COR-L47 (cell line): ENCODE measurements around the gene LRRK1.

Source experiments
- DNase-seq: peaks from one replicate; lab custom pipeline; 2025; lab: John Stamatoyannopoulos, UW

Gene LRRK1

DNA sequence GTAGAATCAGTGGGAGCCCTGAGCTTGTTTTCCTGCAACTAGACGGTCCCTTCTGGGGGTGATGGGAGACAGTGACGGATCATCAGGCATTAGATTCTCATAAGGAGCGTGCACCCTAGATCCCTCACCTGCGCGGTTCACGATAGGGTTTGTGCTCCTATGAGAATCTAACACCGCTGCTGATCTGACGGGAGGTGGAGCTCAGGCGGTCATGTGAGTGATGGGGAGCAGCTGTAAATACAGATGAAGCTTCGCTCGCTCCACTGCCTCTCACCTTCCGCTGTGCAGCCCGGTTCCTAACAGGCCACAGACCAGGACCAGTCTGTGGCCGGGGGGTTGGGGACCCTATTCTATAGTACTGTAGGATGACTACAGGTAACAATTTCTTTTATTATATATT is 178.0 kb downstream of the LRRK1 start:
- DNase-seq = no peak

DNA sequence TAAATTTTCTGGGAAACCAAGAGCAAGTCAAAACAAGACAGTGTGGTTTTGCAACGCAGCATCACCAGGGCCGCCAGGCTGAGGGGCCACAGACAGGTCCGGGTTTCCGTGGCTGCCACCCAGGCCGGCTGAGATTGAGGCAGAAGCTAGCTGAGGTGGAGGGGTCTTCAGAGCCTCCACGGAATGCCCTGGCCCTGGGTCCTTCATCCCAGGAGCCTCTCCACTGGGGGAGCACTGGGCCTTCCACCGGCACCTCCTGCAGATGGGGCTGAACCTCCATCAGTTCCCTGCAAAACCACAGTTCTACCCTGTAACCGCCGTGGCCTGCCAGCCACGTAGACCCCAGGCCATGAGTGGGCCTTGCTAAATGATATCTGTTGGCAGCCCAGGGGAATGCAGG is 180.0 kb downstream of the LRRK1 start:
- DNase-seq = no peak

DNA sequence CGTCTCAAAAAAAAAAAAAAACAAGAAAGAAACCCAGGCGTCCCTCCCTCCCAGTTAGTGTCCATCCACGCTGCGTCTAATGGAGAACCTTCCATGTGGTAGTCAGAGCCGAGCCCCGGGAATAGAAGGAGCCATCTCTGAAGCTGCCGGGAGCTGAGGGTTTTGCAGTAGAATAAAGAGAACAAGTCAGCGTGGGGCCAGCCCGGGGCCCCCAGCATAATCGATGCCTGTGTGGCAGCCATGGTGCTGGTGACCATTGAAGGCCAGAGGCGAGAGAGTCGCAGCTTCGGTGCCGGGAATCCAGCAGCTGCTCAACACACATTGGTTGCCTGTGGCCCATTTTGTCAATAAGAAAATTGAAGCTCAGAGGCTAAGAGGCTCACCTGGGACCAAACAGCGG is 181.0 kb downstream of the LRRK1 start:
- no peak for DNase-seq

DNA sequence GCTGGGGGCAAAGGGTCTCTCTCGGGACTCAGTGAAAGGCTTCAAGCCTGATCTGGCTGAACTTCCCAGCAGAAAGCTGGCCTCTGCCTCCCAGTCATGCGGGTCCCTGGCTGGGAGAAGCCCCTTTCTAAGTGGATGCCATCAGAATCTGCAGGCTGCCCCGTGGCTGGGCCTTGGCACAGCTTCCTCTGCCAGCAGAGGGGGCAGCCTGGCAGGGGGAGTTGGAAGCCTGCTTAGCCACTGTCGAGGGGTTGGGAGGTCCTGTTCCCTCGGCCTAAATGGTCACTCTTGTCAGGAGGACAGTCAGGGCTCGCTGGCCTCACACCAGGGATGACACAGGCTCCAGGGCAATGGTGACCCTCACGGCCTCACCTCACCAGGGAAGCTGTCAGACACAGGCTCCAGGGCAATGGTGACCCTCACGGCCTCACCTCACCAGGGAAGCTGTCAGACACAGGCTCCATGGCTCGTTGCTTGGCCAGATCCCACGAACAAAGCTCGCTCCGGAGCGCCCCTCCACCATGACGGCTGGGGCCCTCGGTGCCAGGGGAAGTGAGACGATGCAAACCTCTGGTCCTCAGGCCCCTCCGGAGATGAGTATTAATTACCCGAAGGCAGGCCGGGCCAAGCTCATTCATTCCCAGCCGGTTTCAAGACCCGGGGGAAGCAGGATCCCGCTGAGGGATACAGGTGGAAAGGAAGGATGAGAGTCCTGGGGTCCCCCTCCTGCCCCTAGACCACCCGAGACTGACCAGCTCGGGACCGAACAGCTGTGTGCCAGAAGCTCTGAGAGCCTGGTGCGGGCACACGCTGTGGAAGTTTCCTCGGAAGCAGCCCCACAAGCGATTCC is 181.7 kb downstream of the LRRK1 start:
- DNase-seq = no peak

DNA sequence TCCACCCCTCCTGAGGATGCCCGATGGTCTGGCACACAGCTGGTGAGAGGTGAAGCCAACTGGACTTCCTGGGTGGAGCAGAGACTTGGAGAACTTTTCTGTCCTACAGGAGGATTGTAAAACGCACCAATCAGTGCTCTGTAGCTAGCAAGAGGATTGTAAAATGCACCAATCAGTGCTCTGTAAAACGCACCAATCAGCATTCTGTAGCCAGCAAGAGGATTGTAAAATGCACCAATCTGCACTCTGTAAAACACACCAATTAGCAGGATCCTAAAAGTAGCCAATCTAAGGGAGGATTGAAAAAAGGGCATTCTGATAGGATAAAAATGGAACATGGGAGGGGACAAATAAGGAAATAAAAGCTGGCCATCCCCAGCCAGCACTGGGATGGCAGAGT is 182.5 kb downstream of the LRRK1 start:
- DNase-seq = no peak

DNA sequence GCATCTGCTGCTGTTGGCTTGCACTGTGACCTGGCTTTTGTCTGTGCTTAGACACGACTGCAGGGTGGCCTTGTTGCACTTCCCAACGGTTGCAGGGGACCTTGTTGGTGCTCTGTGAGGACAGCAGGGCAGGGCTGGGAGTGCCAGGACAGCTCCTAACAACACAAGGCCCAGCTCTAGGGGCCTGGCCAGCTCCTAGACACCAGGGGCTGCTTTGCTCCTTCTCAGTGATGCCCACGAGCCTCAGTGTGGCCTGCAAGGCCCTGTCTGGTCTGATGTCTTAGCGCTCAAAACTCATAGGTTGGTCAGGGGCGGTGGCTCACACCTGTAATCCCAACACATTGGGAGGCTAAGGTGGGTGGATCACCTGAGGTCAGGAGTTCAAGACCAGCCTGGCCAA is 183.6 kb downstream of the LRRK1 start:
- DNase-seq = no peak

DNA sequence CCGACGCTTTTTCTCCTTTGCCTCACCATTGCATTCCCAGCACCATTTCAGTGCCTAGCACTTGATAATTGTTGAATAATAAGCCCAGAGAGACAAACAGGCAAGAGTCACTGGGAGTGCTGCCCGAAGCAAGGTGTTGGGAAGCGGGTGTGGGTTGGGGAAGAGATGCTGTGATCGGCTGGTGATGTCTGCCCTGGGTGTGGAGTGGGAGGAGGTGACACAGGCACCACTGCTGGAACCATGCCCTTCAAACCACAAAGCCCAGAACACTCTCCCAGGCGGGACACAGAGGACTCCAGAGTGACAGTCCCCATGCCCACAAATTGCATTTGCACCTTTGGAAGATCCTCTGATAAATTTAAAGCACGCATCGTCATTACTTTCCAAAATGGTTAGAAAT is 184.4 kb downstream of the LRRK1 start:
- DNase-seq = no peak

DNA sequence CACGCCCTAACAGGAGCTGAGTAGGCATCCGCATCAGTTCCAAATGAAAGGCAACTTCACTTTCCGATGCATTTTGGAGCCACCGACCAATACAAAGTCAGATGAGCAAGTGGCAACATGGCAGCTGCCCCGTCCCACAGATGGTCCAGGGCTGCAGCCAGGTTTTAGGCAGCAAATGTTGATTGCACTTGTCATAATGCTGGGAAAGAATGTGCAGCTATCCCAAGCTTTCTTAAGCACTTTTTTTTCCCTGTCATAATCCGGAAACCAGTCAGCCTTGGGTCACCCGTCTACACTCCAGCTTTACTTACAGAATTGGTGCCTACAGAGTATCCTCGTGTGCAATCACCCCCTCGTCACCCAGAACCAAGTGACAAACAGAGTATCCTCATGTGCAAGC is 185.0 kb downstream of the LRRK1 start:
- DNase-seq = no peak

DNA sequence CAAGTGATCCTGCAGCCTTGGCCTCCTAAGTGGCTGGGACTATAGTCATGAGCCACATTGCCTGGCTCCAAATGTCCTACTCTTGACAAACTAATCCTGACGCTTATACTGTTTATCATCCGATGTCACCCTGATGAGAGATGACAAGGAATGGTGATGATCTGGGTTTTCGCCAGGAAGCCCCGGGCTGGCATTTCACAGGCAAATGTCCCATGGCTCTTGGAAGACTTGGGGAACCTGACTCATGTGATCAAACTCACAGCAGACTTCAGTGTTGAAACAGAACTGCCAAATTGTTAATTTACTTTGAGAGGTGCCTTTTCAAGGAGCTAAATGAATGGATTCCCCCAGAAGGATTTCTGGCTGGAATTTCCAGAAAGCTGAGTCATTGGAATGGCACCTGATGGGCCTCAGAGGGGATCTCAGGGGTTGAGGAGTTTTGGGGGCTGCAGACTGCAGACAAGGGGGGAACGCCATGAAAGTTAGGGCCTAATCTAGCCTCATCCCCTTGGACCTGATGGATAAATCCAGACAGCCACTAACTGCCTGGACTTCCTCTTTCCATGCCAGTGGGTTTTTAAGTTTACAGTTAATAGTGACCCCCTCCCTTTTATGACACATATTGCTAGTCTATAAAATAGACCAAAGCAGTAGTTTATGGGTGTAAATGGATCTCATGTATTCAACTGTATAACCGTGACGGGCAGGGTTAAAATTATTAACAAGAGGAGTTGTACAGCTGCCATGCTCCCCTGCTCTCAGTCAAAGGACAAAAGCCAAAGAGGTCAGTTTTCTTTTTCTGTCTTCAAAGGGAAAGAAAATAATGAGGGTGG is 186.1 kb downstream of the LRRK1 start:
- no peak for DNase-seq

DNA sequence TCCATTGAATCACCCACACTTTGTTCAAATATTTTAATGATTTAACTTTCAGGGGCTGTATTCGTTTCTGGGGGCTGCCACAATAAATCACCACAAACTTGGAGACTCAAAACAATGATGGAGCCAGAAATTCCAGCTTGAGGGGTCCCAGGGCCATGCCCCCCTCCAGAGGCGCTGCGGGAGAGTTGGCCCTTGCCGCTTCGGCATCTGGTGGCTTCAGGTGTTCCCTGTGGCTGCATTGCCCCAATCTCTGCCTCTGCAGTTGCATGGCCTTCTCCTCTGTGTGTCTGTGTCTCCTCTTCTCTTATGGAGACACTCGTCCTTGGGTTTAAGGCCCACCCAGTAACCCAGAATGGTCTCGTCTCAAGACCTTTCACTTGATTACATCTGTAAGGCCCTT is 187.9 kb downstream of the LRRK1 start:
- no peak for DNase-seq

DNA sequence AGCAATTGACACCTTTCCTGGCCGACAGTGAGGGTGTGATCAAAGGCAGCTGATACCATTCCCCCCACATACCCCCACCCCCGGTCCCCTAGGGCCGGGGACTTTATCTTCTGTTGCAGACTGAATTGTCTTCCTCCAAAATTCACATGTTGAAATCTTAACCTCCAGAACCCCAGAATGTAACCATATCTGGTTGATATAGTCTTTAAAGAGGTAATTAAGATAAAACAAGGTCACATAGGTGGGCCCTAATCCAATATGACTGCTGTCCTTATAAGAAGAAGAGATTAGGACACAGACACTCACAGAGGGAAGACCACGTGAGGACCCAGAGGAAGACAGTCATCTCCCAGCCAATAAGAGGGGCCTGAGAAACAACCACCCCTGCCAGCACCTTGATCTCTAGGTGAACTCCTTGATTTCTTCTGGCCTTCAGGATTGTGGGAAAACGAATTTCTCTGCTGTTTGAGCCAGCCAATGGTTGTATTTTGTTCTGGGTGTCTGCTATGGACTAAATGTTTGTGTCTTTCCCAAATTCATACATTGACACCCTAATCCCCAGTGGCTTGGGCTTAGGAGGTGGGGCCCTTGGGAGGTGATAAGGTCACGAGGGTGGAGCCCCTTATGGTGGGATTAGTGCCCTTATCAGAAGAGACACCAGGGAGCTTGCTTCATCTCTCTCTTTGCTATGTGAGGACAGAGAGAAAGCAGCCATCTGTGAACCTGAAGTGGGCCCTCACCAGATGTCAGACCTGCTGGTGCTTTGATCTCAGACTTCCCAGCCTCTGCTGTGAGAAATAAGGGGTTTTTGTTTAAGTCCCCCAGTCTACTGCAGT is 188.7 kb downstream of the LRRK1 start:
- DNase-seq = no peak

DNA sequence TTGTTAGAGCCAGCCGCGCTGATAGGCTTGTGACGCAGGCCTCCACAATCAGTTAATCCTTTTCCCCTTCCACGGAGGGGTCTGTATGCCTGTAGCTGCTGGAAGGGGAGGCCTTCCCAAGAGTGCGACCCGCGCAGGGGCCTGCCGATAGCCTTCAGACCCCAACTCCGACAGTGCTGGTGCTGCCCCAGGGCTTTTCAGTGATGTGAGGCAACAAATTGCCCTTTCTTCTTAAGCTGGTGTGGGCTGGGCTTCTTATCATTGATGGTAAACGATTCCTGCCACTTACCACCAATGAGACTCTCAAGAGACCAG is 189.3 kb downstream of the LRRK1 start:
- DNase-seq = no peak

DNA sequence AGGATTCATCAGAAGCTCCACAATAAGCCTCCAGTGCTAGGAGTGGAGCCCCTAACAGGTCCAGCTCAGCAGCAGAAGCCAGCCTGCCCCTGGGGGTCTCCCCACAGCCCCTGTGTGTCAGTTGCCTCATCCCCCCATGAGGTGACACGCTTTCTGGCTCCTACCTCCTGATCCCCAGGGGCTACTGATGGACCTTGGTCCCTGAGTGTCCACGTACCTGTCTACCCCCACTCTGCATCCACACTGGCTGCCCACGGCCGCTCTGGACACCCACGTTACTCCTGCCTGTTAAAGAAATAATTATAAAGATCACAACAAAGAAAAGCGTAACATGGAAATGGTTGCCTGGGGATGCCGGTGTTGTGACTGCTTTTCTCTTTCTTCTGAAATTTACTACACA is 189.6 kb downstream of the LRRK1 start:
- no peak for DNase-seq

DNA sequence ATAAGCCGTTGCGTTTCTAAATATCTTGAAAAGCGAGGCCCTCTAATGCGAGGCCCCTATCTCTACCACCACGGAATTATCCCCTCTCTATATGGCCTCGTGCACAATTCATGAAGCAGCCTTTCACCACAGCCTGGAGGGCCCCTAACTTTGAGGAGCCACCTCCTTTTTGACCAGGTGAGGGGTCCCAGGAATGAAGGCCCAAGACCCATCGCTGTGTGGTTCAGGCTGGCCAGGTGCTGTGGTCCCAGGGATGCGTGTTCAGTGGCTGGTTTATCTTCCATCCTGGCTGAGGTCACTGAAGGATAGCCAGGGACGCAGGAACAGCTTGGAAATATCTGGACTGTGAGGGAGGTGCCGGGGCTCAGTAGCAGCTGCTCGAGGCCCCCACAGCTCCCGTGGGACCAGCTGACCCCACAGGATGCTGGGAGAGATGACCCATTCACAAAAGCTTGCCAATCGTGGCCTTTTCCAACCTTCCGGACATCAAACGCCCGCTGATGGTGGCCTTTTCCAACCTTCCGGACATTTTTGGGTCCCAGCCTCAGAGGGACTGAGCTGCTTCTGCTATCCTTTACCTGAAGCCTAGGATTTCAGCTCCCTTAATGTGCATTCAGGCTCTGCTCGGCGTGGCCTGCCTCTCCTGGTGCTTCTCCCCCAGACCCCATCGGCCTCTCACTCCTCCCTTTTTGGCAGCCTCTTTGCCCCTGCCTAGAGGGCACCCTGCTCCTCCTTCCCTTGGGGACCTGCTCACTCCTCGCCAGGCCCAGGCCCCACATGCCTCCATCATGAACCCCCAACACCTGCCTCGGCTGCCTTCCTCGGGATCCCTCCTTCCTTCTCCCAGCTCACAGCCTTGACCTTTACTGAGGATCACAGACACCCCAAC is 191.8 kb downstream of the LRRK1 start:
- DNase-seq = no peak

DNA sequence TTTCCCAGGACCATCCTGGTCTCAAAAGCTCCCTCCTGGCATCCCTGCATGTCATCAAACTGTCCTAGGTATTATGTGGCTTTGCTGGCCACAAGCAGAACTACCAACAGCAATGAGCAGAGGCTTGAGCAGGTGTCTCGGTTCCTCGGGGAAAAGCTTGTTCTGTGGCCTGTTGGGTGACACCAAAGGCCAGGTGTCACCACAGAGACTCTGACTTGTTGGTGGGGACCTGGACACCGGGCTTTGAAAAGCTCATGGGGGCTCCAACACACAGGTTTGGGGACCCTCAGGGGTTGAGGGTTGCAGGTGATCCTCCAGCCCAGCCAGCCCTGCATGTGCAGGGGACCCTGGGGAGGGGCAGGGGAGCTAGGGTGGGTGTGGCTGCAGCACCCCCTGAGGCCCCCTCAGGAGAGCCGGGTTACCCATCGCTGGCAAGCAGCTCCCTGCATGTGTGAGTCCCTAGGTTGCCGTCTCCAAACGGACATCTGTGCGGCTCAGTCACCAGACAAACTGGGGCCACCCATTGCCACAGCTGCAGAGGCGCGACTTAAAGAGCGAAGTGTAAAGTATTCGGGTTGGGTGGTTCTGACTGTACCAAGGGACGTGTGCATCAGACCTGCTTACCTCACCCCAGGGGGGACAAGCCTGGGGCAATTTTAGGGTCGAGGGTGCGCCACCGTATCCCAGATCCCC is 192.6 kb downstream of the LRRK1 start:
- no peak for DNase-seq

DNA sequence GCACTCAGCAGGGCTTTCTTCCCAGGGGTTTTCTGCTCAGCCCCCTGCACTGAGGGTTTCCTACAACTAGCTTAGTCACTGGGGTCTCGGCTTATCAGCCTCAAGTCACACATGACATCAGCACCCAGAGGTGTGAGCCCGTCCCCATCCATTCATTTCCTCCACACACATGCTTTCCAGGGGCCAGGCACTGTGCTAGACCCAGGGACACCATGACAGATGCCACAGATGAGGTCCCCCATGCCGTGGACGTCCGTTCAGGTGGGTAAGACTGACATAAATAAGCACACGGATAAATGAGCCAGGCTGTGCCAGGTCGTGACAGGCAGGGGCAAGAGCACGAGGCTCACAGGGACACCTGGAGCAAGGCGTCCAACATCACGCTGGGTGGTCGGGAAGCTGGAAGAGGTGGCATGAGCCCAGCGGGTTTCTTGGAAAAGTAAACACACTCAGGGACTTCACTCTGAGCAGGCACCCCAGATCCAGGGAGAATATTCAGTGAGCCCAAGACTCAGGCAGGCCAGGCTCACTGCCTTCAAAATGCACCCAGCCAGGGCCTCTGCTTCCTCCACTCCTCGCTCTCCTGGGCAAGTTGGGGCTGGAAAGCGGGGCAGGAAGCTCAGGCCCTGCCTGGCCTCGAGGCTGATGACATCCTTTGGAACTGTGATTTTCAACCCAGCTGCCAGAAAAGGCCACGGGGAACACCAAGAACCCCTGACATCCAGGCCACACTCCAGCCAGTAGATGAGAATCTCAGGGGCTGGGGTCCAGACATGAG is 193.4 kb downstream of the LRRK1 start:
- no peak for DNase-seq

DNA sequence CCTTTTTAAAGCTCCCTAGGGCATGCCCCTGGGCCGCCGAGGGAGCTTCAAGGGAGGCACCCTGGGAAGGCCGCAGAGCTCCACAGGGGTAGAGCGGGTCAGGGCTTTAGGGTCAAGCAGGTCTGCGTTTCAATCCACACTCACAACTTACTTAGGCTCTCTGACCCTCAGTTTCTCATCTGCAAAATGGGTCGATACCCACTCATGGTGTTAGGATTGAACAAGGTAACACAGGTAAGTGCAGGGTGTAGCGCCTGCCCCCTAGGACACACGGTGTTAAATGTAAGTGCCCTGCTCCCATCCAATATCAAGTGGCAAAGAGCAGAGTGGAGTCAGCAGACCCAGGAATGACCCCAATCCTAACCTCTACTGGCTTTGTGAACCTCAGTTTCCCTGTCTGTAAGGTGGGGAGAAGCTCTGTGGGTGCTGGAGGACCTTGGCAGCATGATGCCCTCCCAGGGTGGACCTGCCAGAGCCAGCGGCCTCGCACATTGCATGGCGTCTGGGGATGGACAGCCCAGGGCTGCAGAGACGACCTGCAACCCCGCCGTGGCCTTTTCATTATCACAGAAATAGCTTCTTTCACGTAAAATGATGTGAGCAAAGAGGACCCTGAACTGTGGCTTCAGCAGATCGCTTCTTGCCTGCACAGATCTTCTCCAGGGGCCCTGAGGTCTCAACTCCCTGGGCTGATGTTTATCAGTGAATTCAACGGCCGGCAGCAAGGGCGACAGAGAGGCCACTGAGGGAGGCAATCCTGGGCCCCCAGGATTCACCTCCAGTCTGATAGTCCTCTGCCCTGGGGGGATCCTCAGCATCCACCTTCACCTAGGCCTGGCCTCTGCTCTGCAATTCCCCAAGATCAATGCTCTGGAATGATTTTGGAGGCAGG is 194.2 kb downstream of the LRRK1 start:
- DNase-seq = no peak

DNA sequence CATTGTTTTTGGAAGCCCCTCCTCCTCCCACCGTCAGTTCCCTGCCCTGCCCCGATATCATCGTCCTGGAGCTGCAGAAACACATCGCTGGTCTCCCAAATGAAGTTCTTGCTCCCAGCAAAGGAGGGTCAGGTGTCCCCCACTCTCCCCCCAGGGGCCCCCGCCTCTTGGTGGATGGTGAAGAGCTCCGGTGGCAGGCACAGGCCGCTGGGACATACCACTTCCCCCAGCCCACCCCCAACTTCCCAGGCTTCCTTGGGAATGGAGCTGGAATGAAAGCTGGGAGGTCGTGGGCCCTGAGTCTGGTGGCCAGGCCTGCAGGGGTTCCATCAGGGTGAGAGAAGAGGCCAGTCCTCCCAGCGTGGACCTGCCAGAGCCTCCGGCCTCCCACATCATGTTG is 195.0 kb downstream of the LRRK1 start:
- no peak for DNase-seq

DNA sequence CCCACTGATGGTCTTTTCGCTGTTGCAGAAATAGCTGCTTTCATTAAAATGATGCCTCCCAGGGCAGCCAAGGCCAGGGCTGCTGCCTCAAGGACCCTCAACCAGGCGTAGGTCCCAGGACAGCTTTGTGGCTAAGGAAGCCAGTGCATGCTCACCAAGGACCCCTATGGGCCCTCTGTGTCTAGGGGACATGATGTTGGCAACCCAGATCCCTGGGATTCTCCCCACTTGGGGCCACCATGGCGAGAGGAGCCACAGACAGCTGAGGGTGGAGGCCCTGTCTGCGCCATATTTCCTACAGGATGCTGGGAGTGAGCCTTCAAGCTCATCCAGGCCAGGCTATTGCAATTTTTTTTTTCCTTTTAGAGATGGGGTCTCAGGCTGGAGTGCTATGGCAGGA is 195.5 kb downstream of the LRRK1 start:
- no peak for DNase-seq
